SK-N-SH (cell line): Measurements from ENCODE around the gene MAP7D2. TPM values are rescaled to one million over a fixed set of nuclear protein-coding genes. Genes with fewer than 3 reads are reported as not detected.

ENCODE experiments used
- CTCF ChIA-PET: fragments of 300-600, 350-600 bp; formaldehyde crosslinking; extraction: SDS; loops from one replicate; lab custom pipeline; 2021; lab: Yijun Ruan, JAX
- POLR2A ChIA-PET: fragments of 350-600 bp; sonication (Branson Sonifier 250); formaldehyde crosslinking; extraction: SDS; loops from one replicate; lab custom pipeline; 2020; ENCODE audit warnings: antibody characterized with exemption, inconsistent platforms; lab: Yijun Ruan, JAX
- DNase-seq: peaks from one replicate; pipeline ENCODE4 v3.0.0; 2012
- H2AFZ ChIP-seq: fragments of 200-600 bp; sonication (generic); 2 replicates; pipeline ENCODE4 v1.8.1; 2016; ENCODE audit warnings: antibody characterized with exemption, mild to moderate bottlenecking, low read depth
- H3F3A ChIP-seq: fragments of 200-600 bp; sonication (generic); replicated peaks from 2 replicates; pipeline ENCODE3; 2016; ENCODE audit warnings: antibody characterized with exemption, mild to moderate bottlenecking; ENCODE audit not compliant: insufficient read depth
- H3K27ac ChIP-seq, 2 experiments: fragments of 200-500 bp in 1 of 2; fragments of 200-600 bp in 1 of 2; sonication (Bioruptor generic) in 1 of 2; sonication (generic), shearing (Covaris generic) in 1 of 2; 2 replicates each; pipeline versions ENCODE4 v1.5.1 to v1.6.1; 2014 to 2016; ENCODE audit warnings: low read depth in 2 of 2, inconsistent platforms in 1 of 2, low read length in 1 of 2, mild to moderate bottlenecking in 1 of 2, mixed read lengths in 1 of 2
- H3K27me3 ChIP-seq: fragments of 200-600 bp; sonication (generic), shearing (Covaris generic); 2 replicates; pipeline ENCODE4 v1.6.1; 2016; ENCODE audit warnings: mixed run types; ENCODE audit not compliant: insufficient read depth
- H3K36me3 ChIP-seq, 2 experiments: fragments of 200-500 bp in 1 of 2; fragments of 200-600 bp in 1 of 2; sonication (Bioruptor generic) in 1 of 2; sonication (generic) in 1 of 2; replicated peaks in 1 of 2; 2 replicates each; pipeline versions ENCODE3 to v1.5.1; 2014 to 2016; ENCODE audit warnings: low read length in 1 of 2, mild to moderate bottlenecking in 1 of 2; ENCODE audit not compliant: insufficient read depth in 2 of 2, control insufficient read depth in 1 of 2
- H3K4me1 ChIP-seq, 2 experiments: fragments of 200-500 bp in 1 of 2; fragments of 200-600 bp in 1 of 2; sonication (Bioruptor generic) in 1 of 2; sonication (generic), shearing (Covaris generic) in 1 of 2; 2 replicates each; pipeline versions ENCODE4 v1.5.1 to v1.6.1; 2014 to 2016; ENCODE audit warnings: low read depth in 1 of 2, low read length in 1 of 2, mixed run types in 1 of 2; ENCODE audit not compliant: insufficient read depth in 2 of 2, control insufficient read depth in 1 of 2
- H3K4me2 ChIP-seq: fragments of 200-600 bp; sonication (generic), shearing (Covaris generic); 2 replicates; pipeline ENCODE4 v1.6.1; 2017; ENCODE audit warnings: mixed run types
- H3K4me3 ChIP-seq, 2 experiments: fragments of 200-500 bp in 1 of 2; fragments of 200-600 bp in 1 of 2; sonication (Bioruptor generic) in 1 of 2; sonication (generic), shearing (Covaris generic) in 1 of 2; 2 replicates each; pipeline versions ENCODE4 v1.5.1 to v1.8.1; 2014 to 2016; ENCODE audit warnings: low read depth in 2 of 2, inconsistent platforms in 1 of 2, low read length in 1 of 2, mild to moderate bottlenecking in 1 of 2, mixed read lengths in 1 of 2, moderate library complexity in 1 of 2
- H3K79me2 ChIP-seq: fragments of 200-600 bp; sonication (generic); 2 replicates; pipeline ENCODE4 v1.8.1; 2017; ENCODE audit warnings: mild to moderate bottlenecking; ENCODE audit not compliant: insufficient read depth
- H3K9ac ChIP-seq: fragments of 200-600 bp; sonication (generic); 2 replicates; pipeline ENCODE4 v1.6.1; 2017; ENCODE audit warnings: mixed run types
- H3K9me2 ChIP-seq: fragments of 200-600 bp; sonication (generic); 2 replicates; pipeline ENCODE4 v1.6.1; 2017; ENCODE audit warnings: mixed run types
- H3K9me3 ChIP-seq: fragments of 200-600 bp; sonication (generic); 2 replicates; pipeline ENCODE4 v1.6.1; 2017; ENCODE audit warnings: mixed run types, mild to moderate bottlenecking, moderate library complexity
- H4K20me1 ChIP-seq: fragments of 200-600 bp; sonication (generic); 2 replicates; pipeline ENCODE4 v1.6.1; 2017; ENCODE audit warnings: mild to moderate bottlenecking, mixed run types; ENCODE audit not compliant: insufficient read depth
- CTCF ChIP-seq: fragments of 200-600 bp; sonication (generic); IDR thresholded peaks from 2 replicates; pipeline ENCODE4 v1.6.1; 2017; ENCODE audit warnings: antibody characterized with exemption, mild to moderate bottlenecking, moderate library complexity
- EP300 ChIP-seq, 2 experiments: IDR thresholded peaks; 2 replicates each; pipeline versions ENCODE4 v1.4.0 to v1.6.1; 2012; ENCODE audit warnings: borderline replicate concordance in 1 of 2, low read depth in 1 of 2, low read length in 1 of 2
- FOXM1 ChIP-seq: IDR thresholded peaks from 2 replicates; pipeline ENCODE4 v1.4.0; 2012; ENCODE audit warnings: low read depth, mild to moderate bottlenecking
- IRF3 ChIP-seq: fragments of 150-350 bp; IDR thresholded peaks from 2 replicates; pipeline ENCODE4 v1.6.1; 2016; ENCODE audit warnings: mild to moderate bottlenecking, low read depth, low read length
- PBX3 ChIP-seq: IDR thresholded peaks from 2 replicates; pipeline ENCODE4; 2012
- RCOR1 ChIP-seq: fragments of 150-350 bp; IDR thresholded peaks from 2 replicates; pipeline ENCODE4 v1.6.1; 2017; ENCODE audit warnings: antibody characterized with exemption, low read length
- SMC3 ChIP-seq: IDR thresholded peaks from 2 replicates; pipeline ENCODE4 v1.6.1; 2012; ENCODE audit warnings: low read depth, low read length, improper control_type of control experiment
- TEAD4 ChIP-seq: IDR thresholded peaks from 2 replicates; pipeline ENCODE4 v1.4.0; 2012; ENCODE audit warnings: mild to moderate bottlenecking, borderline replicate concordance; ENCODE audit not compliant: insufficient read depth
- USF1 ChIP-seq: IDR thresholded peaks from 2 replicates; pipeline ENCODE4 v1.4.0; 2012; ENCODE audit warnings: low read depth, borderline replicate concordance
- YY1 ChIP-seq: IDR thresholded peaks from 2 replicates; pipeline ENCODE4 v1.4.0; 2012; ENCODE audit warnings: low read depth, mild to moderate bottlenecking
- ZBTB33 ChIP-seq: IDR thresholded peaks from 2 replicates; pipeline ENCODE4 v1.4.0; 2012; ENCODE audit warnings: low read depth, borderline replicate concordance
- WGBS: methylation state at CpG from one replicate; pipeline ENCODE4 v1.1.6; 2017; ENCODE audit warnings: low lambda C conversion rate; 5-methylcytosine and 5-hydroxymethylcytosine counted together
- polyA plus RNA-seq, 3 experiments: library from polyadenylated mRNA; depleted of rRNA; stranded (reverse); fragments of >200 nt; gene quantifications; 2 replicates each; pipeline ENCODE4 v1.2.3, GENCODE V29; 2012

Gene MAP7D2
- polyA plus RNA-seq, 1 of the 3 experiments (the other 2 are of a cell fraction) = 2.7 TPM

- Histone ChIP-seq H3K9ac (no peak overlapping the region), H3K27me3 (no peaks in the 10 kb centered on the region; the same call in 1 of the 2 replicates), H4K20me1 (no peaks in the 10 kb centered on the region), H3K4me2 (no peak overlapping the region), H3K4me3 (no peak overlapping the region), H2AFZ (no peak overlapping the region), H3K36me3 (no peaks in the 10 kb centered on the region), H3K79me2 (no peaks in the 10 kb centered on the region), H3K27ac (no peak overlapping the region), H3F3A (peaks cover 5% of the 10 kb centered on the region), H3K9me3 (no peaks in the 10 kb centered on the region), H3K4me1 (no peaks in the 10 kb centered on the region), H3K9me2 (no peaks in the 10 kb centered on the region)
- TF ChIP-seq RCOR1 (no peak), FOXM1 (no peak), EP300 (IDR thresholded peaks at IDR 0.05; ENCODE audit: borderline replicate concordance in 1 of 2, low read depth in 1 of 2, low read length in 1 of 2) (no peak), CTCF (no peak), PBX3 (no peak), IRF3 (no peak), USF1 (no peak), TEAD4 (no peak), SMC3 (no peak), YY1 (no peak), ZBTB33 (no peak)
- no peak for DNase-seq
- ChIA-PET POLR2A (no interaction called here), CTCF (no interaction called here)
- WGBS = 80% methylated on average over 1 of the region's 1 CpG
Observed at GRCh38 chrX:20015422-20015821, 101.3 kb downstream of the MAP7D2 start.
